Keratinocyte (primary cell): ENCODE data around the gene KRT84. TPM values are rescaled to one million over a fixed set of nuclear protein-coding genes. Genes with fewer than 3 reads are reported as not detected.

Source experiments
- DNase-seq: peaks from one replicate; pipeline ENCODE4 v3.0.0-alpha.2; 2011; ENCODE audit warnings: low read depth, missing footprints, low spot score
- FAIRE-seq: peaks from 2 replicates; lab custom pipeline; 2011; peaks lifted over from hg19 to GRCh38; lab: Jason Lieb, UNC
- H2AFZ ChIP-seq: 2 replicates; pipeline ENCODE4 v1.6.0; 2012; ENCODE audit warnings: low read length, control low read depth, inconsistent platforms; ENCODE audit not compliant: control insufficient read depth
- H3K27ac ChIP-seq: 2 replicates; pipeline ENCODE4 v1.5.1; 2011; ENCODE audit warnings: low read length; ENCODE audit not compliant: control insufficient read depth, insufficient read depth
- H3K27me3 ChIP-seq: 3 replicates; pipeline ENCODE4 v1.6.0; 2011; ENCODE audit warnings: low read length; ENCODE audit not compliant: control insufficient read depth, insufficient read depth; ENCODE audit errors: extremely low read depth
- H3K36me3 ChIP-seq, 2 experiments: 2 replicates in 1 of 2; 3 replicates in 1 of 2; pipeline ENCODE4 v1.5.1; 2011; ENCODE audit warnings: low read length in 2 of 2, mild to moderate bottlenecking in 1 of 2; ENCODE audit not compliant: control insufficient read depth in 2 of 2, insufficient read depth in 2 of 2; ENCODE audit errors: extremely low read depth in 1 of 2
- H3K4me1 ChIP-seq: 3 replicates; pipeline ENCODE4 v1.5.1; 2011; ENCODE audit warnings: low read length; ENCODE audit not compliant: control insufficient read depth, insufficient read depth; ENCODE audit errors: extremely low read depth
- H3K4me2 ChIP-seq: 3 replicates; pipeline ENCODE4 v1.6.0; 2011; ENCODE audit warnings: low read depth, low read length; ENCODE audit not compliant: control insufficient read depth, insufficient read depth; ENCODE audit errors: extremely low read depth
- H3K4me3 ChIP-seq, 3 experiments: fragments of 200-600 bp in 1 of 3; sonication (generic) in 1 of 3; 2 replicates in 2 of 3; 3 replicates in 1 of 3; pipeline ENCODE4 v1.5.1; 2011 to 2016; ENCODE audit warnings: low read length in 3 of 3, mild to moderate bottlenecking in 3 of 3, control low read depth in 2 of 3, inconsistent platforms in 1 of 3, low read depth in 1 of 3, mixed read lengths in 1 of 3, mixed run types in 1 of 3, moderate library complexity in 1 of 3; ENCODE audit not compliant: control insufficient read depth in 2 of 3, insufficient read depth in 2 of 3; ENCODE audit errors: extremely low read depth in 1 of 3
- H3K79me2 ChIP-seq: 2 replicates; pipeline ENCODE4 v1.6.0; 2012; ENCODE audit warnings: low read length; ENCODE audit not compliant: control insufficient read depth, insufficient read depth
- H3K9ac ChIP-seq: 3 replicates; pipeline ENCODE4 v1.6.0; 2011; ENCODE audit warnings: low read length; ENCODE audit not compliant: control insufficient read depth, insufficient read depth; ENCODE audit errors: extremely low read depth
- H3K9me1 ChIP-seq: 3 replicates; pipeline ENCODE4 v1.6.0; 2011; ENCODE audit warnings: low read length; ENCODE audit not compliant: control insufficient read depth, insufficient read depth; ENCODE audit errors: extremely low read depth
- H3K9me3 ChIP-seq: 2 replicates; pipeline ENCODE4 v1.5.1; 2012; ENCODE audit warnings: low read depth, low read length; ENCODE audit not compliant: control insufficient read depth
- H4K20me1 ChIP-seq: 3 replicates; pipeline ENCODE4 v1.6.0; 2011; ENCODE audit warnings: low read length; ENCODE audit not compliant: control insufficient read depth, insufficient read depth; ENCODE audit errors: extremely low read depth
- CTCF ChIP-seq, 3 experiments: IDR thresholded peaks in 1 of 3; conservative IDR thresholded peaks in 1 of 3; optimal IDR thresholded peaks in 1 of 3; 2 replicates in 2 of 3; 3 replicates in 1 of 3; pipeline versions ENCODE3 to v1.5.1; 2011; ENCODE audit warnings: low read length in 3 of 3, mild to moderate bottlenecking in 3 of 3, moderate library complexity in 2 of 3, control low read depth in 1 of 3, inconsistent platforms in 1 of 3; ENCODE audit not compliant: insufficient read depth in 2 of 3; ENCODE audit errors: extremely low read depth in 1 of 3
- EZH2 ChIP-seq: IDR thresholded peaks from one replicate; pipeline ENCODE4 v1.6.1; 2012; ENCODE audit warnings: inconsistent platforms, mild to moderate bottlenecking, low read length, moderate library complexity
- dilution Hi-C: fragments of 300-500 bp; cut with MboI; formaldehyde crosslinking; loops from one replicate; pipeline ENCODE4 v1.7.0; 2020; ENCODE audit warnings: low sequenced_read_pairs; ENCODE audit not compliant: extremely low pct_ligation_motif_present
- polyA plus RNA-seq, 5 experiments: library from polyadenylated mRNA; depleted of rRNA in 3 of 5; stranded (reverse) in 3 of 5; stranded (forward) in 1 of 5; unstranded in 1 of 5; fragments of >200 nt; gene quantifications; 1 replicate in 1 of 5; 2 replicates in 3 of 5; 3 replicates in 1 of 5; pipeline versions ENCODE4 v1.2.1 to v1.2.3, GENCODE V29; 2011 to 2012; ENCODE audit warnings: missing spikeins in 2 of 5, low read depth in 1 of 5, low replicate concordance in 1 of 5

The KRT84 gene
- polyA plus RNA-seq, 1 donor (not counting 4 experiments of a cell fraction or from before 2014, with no cell fraction given) = 0.10 TPM

- TF ChIP-seq EZH2 (no peak), CTCF (optimal IDR thresholded peaks at IDR 0.05 in 1 of 3, IDR thresholded peaks at IDR 0.05 in 1 of 3, conservative IDR thresholded peaks at IDR 0.05 in 1 of 3; ENCODE audit: extremely low read depth in 1 of 3, insufficient read depth in 2 of 3, low read length in 3 of 3) (no peak)
- Histone ChIP-seq H4K20me1 (no peaks in the 10 kb centered on the region), H3K36me3 (no peaks in the 10 kb centered on the region), H3K4me3 (no peak overlapping the region), H3K27me3 (peaks cover 12% of the 10 kb centered on the region), H3K4me2 (no peak overlapping the region), H2AFZ (no peak overlapping the region), H3K9me3 (no peaks in the 10 kb centered on the region), H3K4me1 (no peaks in the 10 kb centered on the region), H3K9ac (no peak overlapping the region), H3K9me1 (no peaks in the 10 kb centered on the region), H3K79me2 (no peaks in the 10 kb centered on the region), H3K27ac (no peak overlapping the region)
- dilution Hi-C loops = no loop called here
- FAIRE-seq (no peak), DNase-seq (no peak)
These were observed 16.2 kb downstream of the KRT84 start for GRCh38 chr12:52369211-52369610.

- DNase-seq (no peak), FAIRE-seq (peak; percentile 34)
- Histone ChIP-seq H3K36me3 (no peaks in the 10 kb centered on the region), H3K9me1 (no peaks in the 10 kb centered on the region), H4K20me1 (no peaks in the 10 kb centered on the region), H3K4me3 (no peak overlapping the region), H3K9me3 (no peaks in the 10 kb centered on the region), H3K4me2 (no peak overlapping the region), H2AFZ (no peak overlapping the region), H3K9ac (no peak overlapping the region), H3K27me3 (peaks cover 12% of the 10 kb centered on the region), H3K79me2 (no peaks in the 10 kb centered on the region), H3K27ac (no peak overlapping the region), H3K4me1 (no peaks in the 10 kb centered on the region)
- dilution Hi-C loops = no loop called here
- TF ChIP-seq EZH2 (no peak), CTCF (optimal IDR thresholded peaks at IDR 0.05 in 1 of 3, IDR thresholded peaks at IDR 0.05 in 1 of 3, conservative IDR thresholded peaks at IDR 0.05 in 1 of 3; ENCODE audit: extremely low read depth in 1 of 3, insufficient read depth in 2 of 3, low read length in 3 of 3) (peak in 1 of 3 experiments; percentile 41)
These were observed 16.9 kb downstream of the KRT84 start for GRCh38 chr12:52368508-52368907.
